Measurements from ENCODE around the gene RPL34.
A peak's percentile ranks its signal among the peaks of the same experiment; 100 is the strongest.
"Not testable (repeated sequence)": the region's sequence is repeated elsewhere in the genome, so short reads cannot be mapped to it uniquely, and the experiment has no call there.

The RPL34 gene
- 702 to 795 reads per million in 2 experiments for total RNA-seq

DNA sequence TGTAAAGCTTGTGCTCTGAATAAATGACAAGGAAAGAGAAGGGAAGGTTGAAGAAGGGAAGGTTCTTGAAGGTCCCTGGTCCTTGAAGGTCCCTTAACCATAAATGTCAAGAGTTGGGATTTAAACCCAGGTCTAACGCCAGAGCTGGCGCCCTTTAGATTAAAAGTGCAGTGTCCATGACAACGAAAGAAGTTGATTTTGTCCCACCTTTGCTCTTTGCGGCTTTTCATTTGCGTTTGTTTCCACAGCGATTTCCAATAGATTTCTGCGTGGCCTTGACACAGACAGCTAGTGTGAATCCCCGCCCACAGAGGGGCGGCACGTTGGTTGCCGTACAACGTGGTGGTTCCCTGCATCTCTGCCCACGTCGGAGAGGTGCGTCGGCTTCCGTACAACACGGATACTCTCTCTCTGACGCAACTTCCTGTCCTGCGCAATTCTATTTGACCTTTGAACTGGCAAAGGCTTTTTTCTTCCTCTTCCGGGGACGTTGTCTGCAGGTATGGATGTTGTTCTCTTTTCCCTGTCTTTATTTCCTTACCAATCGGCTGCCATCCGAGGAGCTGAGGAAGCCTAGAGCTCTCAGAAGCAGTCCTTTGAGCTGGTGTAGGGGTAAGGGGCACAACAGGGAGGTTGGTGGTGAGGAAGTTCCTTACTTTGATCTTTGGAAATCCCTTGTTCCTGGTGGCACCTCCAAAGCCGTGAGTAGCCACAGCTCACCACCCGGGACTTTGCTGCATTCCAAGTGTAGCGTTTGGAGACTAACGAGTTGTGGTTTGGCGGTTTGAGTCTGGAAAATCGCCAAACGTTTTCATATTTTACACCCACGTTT lies at the start of gene RPL34:
Gene RPL34 (plus strand): TSS at position 476 of the 832 bp plus-strand sequence. CDS start 1,384 bp downstream, outside the sequence.
- DNase-seq (ENCODE audit: low read depth), result peak; percentile 96

DNA sequence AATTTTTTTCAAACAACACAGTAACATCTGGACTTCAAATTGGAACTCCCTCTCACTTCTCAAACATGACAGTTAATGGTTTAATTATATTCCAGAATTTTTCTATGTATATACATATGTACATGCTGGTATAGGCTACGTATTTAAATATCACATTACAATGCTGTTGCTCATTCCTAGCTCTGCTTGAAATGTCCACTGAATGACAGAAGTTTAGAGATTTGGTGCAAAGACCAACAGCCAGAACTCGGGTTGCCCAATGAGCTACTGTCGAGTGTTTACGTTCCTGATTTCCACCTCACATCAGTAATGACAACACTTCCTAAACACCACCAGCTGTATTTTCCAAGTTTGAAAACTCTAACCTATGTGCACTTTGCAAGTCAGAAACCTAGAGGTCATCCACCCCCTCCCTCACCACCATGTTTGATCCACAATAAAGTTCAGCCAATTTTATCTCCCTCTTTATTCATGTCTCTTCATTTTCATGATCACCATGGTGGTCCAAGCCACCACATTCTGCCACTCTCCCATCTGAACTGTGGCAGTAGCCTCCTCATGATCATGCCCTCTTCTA lies 49.3 kb upstream of the RPL34 start:
- DNase-seq (ENCODE audit: low read depth), result no peak

DNA sequence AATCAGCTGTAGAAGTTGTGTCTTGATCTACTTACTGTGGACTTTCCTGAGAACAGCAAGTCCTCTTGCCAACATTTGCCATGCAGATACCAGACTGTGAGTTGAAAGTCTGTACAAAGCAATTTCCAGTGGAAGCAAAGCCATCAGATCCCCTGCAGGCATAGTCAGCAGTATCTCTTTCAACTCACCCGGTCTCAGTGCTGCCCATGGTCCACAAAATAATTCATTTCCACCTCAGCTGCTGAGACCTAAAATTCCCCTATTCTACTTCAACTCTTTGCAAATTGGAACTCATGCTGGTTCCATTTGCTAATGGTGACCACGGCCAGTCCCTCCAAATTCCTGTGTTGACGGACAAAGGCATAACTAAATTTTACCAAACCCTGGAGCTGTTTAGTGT lies 46.0 kb upstream of the RPL34 start:
- DNase-seq (ENCODE audit: low read depth), result no peak

DNA sequence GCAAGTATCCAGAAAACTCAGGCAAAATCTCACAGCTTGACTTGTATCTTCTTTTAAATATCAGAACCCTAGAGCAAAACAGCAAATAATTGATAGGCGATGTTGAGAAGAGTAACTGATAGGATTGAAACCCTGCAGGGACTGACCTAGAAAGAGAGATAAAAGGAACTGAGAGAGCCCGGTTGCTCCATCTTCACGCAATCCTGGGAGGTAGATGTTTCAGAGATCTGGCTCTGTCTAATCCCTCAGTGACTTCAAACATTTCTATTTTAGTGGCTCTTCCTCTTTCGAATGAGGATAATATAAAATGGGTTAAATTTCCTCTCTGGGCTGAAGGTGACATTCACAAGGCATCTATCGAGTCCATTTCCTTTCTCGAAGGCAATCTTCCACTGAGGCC lies 39.3 kb upstream of the RPL34 start:
- no peak for DNase-seq (ENCODE audit: low read depth)

DNA sequence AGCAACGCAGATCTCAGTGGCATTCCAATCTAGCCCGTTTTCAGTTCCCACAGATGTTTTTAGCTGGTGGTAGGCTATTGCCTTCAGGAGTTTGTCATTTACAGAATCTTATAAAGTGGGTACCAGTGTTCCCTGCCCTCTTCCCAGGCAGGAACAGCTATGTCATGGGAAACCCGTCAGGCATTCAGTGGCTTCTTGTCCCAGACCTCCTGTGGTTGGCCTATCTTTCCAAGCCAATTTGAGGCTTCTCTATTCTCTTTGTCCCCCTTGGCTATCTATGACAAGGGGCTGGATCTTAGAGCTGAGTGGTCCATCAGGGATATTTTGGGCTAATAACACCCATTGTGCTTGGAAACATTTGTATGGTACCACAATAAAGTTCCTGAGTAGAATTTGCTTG lies 33.6 kb upstream of the RPL34 start:
- DNase-seq (ENCODE audit: low read depth), result no peak

DNA sequence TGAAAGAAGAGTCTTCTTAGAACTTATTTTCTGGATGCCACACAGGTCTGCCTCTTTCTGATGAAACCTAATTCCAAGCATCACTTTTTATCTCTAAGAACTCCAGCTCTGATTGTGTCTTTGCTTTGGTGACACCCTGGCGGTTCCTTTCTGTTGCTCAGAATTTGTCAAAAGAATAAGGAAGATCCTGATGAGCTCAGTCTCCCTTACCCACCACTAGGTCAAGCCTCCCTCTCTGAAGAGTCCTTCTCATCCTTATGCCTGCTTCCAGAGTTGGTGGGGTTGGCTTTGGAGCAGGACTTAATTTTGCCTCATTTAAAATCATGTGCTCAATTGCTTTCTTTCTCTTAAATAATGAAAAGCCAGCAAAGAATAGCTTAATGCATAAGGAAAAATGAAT lies 31.5 kb upstream of the RPL34 start:
- DNase-seq (ENCODE audit: low read depth), result no peak

DNA sequence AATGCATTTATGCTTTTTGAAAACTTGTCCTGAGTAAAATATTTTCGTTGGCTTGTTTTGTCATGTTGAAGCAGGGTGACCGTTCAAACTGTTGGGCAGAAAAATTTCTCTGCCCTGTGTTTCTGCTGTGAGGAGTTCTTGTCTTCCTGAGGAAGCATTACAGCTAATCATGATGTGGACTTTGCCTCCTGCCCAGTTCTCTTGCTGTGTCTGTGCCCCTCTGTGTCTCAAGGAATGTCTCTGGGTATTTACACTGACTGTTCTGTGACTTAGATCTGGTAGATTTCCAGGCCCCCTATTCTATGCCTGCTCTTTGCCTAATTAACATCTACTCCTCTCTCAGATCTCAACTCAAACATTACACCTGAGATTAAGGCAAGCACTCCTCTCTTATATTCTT lies 30.4 kb upstream of the RPL34 start:
- DNase-seq (ENCODE audit: low read depth), result no peak

DNA sequence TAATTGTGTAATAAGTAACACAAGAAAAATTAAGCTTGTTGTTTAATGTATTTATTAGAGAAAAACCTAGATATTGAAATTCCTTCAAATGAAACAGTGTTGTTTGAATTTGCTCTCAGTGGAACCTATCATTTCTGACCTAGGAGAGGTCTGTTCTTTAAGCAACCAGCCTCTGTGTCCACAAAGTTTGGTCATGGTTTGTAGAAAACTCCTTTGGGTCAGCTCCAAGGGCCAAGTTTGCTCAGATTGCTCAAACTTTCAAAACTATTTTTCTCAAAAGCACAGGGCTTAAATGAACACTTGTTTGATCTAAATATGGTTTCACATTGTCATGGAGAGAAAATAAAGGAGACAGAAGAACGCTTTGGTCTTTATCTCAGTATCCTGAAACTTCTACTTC lies 29.6 kb upstream of the RPL34 start:
- DNase-seq (ENCODE audit: low read depth), result no peak

DNA sequence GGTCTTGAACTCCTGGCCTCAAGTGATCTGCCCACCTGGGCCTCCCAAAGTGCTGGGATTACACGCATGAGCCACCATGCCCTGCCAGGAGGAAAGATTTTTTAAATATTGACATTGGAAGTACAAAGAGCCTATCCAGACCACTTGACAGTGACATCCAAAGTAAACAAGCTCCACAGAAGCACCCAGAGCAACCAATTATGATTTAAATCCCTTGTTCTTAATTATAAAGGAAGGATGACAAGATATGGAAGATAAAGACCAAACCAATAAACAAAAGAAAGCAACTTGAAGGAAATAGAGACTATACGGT lies 27.7 kb upstream of the RPL34 start:
- no peak for DNase-seq (ENCODE audit: low read depth)

DNA sequence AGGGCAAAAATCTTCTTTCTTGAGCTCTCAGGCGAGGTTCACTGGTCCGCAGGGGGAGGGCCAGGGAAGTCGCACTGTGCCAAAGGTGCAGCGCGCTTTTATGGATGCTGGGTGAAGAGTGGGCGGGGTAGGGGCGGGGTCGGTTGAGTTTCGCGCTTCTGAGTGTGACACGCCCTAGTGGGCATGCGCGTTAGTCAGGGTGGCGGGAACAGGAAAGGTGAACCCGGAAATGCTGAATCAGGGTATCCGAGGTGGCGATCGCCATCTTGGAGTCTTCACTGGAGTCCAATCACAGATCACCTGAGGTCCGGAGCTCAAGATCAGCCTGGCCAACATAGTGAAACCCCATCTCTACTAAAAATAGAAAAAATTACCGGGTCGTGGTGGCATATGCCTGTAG lies 26.1 kb upstream of the RPL34 start:
- not testable (repeated sequence) for DNase-seq (ENCODE audit: low read depth)

DNA sequence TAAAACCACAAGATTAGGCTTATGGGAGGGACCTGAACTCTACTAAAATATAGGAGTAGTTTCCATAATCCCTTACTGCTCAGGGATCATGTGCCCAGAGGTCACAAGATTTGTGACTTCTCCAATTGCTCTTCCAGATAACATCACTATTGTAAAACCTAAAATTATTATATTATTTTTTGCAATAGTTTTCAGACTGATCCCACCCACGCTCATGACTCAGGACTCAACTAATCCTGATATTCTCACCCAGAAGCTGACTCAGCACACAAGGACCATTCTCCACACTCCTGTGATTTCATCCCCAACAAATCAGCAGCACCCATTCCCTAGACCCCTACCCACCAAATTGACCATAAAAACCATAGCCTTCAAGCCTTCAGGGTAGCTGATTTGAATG lies 24.0 kb upstream of the RPL34 start:
- no peak for DNase-seq (ENCODE audit: low read depth)

DNA sequence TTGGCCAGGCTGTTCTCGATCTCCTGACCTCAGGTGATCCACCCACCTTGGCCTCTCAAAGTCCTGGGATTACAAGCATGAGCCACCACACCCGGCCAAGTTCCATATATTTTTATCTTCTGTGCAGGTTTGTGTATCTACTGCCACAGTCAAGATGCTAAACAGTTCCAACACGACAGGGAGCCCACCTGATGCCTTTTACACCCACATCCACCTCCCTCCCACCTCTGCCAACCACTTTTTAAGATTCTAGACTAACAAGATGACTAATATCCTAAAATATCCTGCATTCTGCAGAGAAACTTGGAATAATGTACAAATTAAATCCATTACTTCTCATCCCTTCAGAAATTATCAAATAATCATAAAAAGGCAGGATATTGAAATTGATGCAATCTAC lies 19.3 kb upstream of the RPL34 start:
- no peak for DNase-seq (ENCODE audit: low read depth)

DNA sequence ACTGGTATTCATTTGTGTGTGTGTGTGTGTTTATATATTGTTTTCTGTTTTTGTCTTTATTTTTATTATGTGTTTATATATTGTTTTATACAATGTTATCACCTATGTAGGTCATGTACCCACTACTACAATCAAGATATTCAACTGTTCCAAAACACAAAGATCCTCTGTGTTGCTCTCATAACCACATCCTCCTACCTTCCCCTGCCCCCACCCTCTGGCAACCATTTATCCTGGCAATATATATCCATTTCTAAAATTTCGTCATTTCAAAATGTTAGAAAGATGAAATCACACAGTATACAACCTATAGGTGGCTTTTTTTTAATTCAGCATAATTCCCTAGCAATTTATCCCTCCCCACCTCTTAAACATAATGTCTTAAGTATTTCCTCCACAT lies 18.8 kb upstream of the RPL34 start:
- DNase-seq (ENCODE audit: low read depth), result no peak

DNA sequence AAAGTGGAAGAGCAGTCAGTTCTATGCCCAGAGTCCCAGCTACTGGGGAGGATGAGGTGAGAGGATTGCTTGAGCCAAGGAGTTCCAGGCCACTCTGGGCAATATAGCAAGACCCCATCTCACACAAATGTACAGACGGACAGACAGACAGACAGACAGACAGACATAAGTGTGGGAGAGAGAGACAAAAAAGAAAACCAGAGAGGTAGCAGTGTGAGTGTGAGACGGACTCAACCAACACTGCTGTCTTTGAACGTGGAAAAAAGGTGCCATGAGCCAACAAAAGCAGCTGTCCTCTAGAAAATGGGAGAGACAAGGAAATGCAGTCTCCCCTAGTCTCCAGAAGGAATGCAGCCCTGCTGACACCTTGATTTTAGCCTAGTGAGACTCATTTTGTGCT lies 18.2 kb upstream of the RPL34 start:
- no peak for DNase-seq (ENCODE audit: low read depth)

DNA sequence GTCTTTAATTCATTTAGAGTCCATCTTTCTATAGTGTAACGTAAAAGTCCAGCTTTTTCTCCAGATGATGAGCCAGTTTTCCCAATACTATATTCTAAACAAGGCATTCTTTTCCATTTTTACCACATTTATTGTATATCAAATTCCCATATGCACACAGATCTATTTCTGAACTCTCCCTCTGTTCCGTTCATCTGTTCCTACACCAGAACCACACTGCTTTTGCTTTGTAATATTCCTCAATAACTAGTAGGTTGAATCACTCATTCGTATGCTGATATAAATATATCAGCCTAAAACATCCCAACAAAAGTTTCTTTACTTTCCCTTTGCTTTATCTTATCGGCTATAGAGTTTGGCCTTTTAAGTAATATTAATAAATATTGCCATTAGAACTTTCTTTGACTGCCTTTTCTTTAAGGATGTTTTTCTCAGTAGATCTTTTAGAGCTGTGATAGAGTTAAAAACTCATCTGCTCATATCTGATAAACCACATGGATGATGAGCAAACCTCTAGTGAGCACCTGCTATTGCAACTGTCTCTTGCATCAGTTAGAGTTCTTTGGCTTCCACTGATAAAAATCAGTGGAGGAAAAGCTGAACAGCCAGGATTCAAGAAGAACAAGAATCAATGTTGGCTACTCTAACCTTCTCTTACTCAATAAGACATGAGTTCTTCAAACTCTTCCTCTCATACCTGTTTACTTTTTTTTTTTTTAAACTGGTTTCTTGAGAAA lies 13.1 kb upstream of the RPL34 start:
- no peak for DNase-seq (ENCODE audit: low read depth)

DNA sequence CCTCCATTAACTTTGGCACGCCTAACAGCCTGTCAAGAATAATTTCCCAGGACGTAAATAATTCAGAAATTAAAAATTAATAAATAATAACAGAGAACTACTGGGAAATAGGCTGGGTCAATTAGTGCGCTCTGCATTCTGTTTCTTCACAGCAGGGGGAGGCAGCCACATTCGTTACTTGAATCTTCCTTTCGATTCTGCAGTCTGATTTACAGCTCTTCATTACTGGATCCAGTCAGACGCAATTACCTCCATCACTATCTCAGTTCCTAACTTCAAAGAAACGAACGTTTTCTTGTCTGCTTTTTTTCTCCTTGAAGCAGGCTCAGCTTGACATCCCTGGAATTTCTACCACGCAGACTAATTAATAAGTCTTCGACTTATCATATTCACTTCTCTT lies 9.0 kb upstream of the RPL34 start:
- no peak for DNase-seq (ENCODE audit: low read depth)

DNA sequence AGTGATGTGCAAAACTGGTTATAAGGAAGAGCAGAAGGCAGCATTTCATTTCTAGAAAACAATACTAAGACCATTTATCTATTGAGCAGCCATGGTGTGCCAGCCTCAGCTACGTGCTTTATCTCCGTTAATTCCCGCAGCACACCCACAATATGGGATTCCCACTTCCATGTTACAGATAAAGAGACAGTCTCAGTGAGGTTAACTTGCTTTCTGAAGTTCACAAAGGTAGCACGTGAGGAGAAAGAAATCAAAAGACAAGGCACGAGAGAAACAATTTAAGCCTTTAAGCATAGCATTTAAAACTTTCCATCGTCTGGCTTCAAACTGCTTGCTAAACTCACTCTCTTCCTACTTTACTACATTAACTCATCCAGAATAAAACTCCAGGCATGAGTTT lies 8.0 kb upstream of the RPL34 start:
- DNase-seq (ENCODE audit: low read depth), result no peak

DNA sequence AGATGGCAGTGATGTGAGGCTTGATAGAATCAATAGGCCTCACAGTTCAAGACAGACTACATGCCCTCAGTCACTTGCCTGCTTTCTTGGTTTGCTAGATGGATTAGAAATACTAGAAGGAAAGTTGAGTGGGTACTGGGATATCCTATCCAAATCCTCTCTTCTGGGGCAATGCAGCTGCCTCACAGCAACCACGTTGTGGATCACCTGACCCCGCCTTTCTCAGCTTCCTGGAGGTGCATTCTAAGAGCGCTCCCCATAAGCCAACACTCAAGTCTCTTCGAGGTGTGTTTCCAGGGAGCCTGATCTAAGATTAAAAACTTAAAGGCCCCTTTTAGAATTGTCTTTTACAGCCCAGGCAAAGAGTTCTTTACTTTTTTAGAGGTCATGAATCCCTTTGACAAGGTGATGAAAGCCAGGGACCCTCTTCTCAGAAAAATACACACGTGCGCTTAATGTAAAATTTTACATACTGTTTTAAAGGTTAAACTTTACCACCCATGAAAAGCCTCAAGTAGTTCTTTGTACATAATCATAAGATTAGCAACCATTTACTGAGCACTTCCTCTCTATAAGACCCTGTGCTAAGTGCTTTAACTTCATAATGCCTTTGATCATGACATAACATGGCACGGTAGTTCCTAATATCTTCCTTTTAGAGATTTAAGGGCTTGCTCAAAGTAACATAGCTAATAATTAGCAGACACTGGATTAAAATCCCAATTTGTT lies 840 bp upstream of the RPL34 start:
- DNase-seq (ENCODE audit: low read depth), result no peak

DNA sequence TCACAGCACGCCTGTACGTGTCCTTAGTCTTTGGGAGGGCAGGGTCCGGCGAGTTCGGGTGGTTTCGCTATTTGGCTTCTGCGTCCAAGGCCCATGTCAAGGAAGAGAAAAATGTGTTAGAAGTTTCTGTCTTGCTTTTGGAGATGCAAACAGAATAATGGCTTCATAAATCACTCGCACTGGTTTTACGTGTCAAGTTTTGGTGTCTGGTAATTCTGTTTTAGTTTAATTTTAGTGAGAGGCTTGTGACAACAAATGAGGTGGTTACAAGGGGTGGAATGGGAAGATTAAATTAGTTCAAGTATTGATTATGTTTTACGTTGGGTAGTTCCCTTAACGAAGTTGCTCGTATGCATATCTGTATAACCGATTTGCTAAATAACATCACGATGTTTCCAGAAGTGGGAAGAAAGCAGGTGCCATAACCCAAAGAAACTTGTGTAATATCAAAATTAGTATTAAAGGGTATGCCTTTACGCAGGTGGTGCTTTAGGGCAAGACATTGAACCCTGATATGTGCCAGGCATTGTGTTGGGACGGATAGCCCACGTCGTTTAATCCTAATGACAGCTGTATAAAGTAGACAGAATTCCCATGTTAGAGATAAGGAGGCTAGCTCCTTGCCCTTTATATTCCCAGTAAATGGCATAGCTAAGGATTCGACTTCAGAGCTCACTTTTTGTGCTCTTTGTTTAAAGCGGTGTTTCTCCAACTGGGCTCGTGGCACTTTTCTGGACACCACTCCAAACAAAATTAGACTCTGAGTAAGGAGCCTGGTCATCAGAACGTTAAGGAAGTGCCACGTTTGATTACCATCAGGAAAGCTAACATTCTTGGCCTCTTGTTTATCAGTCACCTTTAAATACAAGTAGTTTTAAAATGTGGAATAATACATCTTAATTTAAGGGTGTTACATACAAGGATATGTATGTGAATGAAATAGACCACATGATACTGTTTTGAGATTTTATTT lies 843 bp downstream of the RPL34 start:
- no peak for DNase-seq (ENCODE audit: low read depth)

DNA sequence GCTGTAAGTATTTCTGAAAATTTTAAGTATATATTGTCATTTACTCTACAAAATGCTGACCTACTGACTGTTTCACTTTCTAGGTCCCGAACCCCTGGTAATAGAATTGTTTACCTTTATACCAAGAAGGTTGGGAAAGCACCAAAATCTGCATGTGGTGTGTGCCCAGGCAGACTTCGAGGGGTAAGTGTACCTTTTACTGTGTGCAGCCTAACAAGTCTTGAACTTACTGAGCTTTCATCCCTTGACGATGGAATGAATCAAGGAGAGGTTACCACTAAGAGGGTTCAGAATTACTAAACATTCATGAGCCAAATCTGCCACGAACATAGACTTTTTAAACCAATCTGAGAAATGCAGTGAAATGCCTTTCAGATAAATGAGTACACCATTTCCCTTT lies 1.6 kb downstream of the RPL34 start:
- DNase-seq (ENCODE audit: low read depth), result no peak

DNA sequence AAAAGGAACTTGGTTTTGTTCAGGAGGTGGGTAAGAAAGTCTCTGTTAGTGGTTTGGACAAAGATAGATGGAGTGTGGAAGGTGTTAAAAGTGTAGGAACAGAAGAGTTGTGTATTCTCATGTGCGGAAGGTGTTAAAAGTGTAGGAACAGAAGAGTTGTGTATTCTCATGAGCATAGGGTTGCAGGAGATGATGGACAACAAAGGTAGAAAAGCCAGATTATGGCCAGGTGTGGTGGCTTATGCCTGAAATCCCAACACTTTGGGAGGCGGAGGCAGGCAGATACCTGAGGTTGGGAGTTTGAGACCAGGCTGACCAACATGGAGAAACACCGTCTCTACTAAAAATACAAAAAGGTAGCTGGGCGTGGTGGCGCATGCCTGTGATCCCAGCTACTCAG lies 2.5 kb downstream of the RPL34 start:
- no peak for DNase-seq (ENCODE audit: low read depth)
